CD8-positive, alpha-beta memory T cell (primary cell): ENCODE data around the gene PPFIBP2. TPM values are rescaled to one million over a fixed set of nuclear protein-coding genes. Genes with fewer than 3 reads are reported as not detected.

Source experiments
- CTCF ChIA-PET: fragments of 350-600 bp; sonication (Branson Sonifier 250); formaldehyde crosslinking; loops from one replicate; lab custom pipeline; 2021; ENCODE audit warnings: antibody characterized with exemption; lab: Charles Lee
- POLR2A ChIA-PET: fragments of 350-600 bp; sonication (Branson Sonifier 250); formaldehyde crosslinking; loops from one replicate; lab custom pipeline; 2021; ENCODE audit warnings: antibody characterized with exemption; lab: Charles Lee
- DNase-seq, 5 donors: peaks; one replicate each; pipeline versions ENCODE4 v3.0.0 to v3.0.0-alpha.2; 2020 to 2022; ENCODE audit warnings: mixed read lengths in 1 of 5
- H3K27ac ChIP-seq: one replicate; pipeline ENCODE4 v1.7.0; 2013; ENCODE audit warnings: low read depth, mild to moderate bottlenecking, low read length, moderate library complexity
- H3K27me3 ChIP-seq: 2 replicates; pipeline ENCODE4 v1.7.0; 2013; ENCODE audit warnings: low read length, mild to moderate bottlenecking; ENCODE audit not compliant: insufficient read depth, poor library complexity, severe bottlenecking
- H3K36me3 ChIP-seq: 2 replicates; pipeline ENCODE4 v1.7.0; 2013; ENCODE audit warnings: mild to moderate bottlenecking, low read length, moderate library complexity; ENCODE audit not compliant: insufficient read depth
- H3K4me1 ChIP-seq: 2 replicates; pipeline ENCODE4 v1.7.0; 2013; ENCODE audit warnings: mild to moderate bottlenecking, low read length, moderate library complexity; ENCODE audit not compliant: insufficient read depth
- H3K4me3 ChIP-seq: 2 replicates; pipeline ENCODE4 v1.7.0; 2013; ENCODE audit warnings: mild to moderate bottlenecking, low read length
- H3K9me3 ChIP-seq: 2 replicates; pipeline ENCODE4 v1.7.0; 2013; ENCODE audit warnings: mild to moderate bottlenecking, low read length
- H3K27ac Mint-ChIP-seq, 8 donors: one replicate each; pipeline ENCODE4 v1.8.0; 2020 to 2021; ENCODE audit warnings: mixed read lengths in 8 of 8, mild to moderate bottlenecking in 6 of 8, inconsistent platforms in 3 of 8, moderate library complexity in 3 of 8
- H3K27me3 Mint-ChIP-seq, 2 donors: one replicate each; pipeline ENCODE4 v1.8.0; 2020 to 2021; ENCODE audit warnings: mixed read lengths in 2 of 2, mild to moderate bottlenecking in 1 of 2, moderate library complexity in 1 of 2
- H3K36me3 Mint-ChIP-seq, 3 donors: one replicate each; pipeline ENCODE4 v1.8.0; 2020 to 2021; ENCODE audit warnings: mixed read lengths in 3 of 3, inconsistent platforms in 1 of 3, mild to moderate bottlenecking in 1 of 3
- H3K4me1 Mint-ChIP-seq, 3 donors: one replicate each; pipeline ENCODE4 v1.8.0; 2020 to 2021; ENCODE audit warnings: mixed read lengths in 3 of 3, inconsistent platforms in 1 of 3, mild to moderate bottlenecking in 1 of 3
- H3K4me3 Mint-ChIP-seq, 7 donors: one replicate each; pipeline ENCODE4 v1.8.0; 2020 to 2021; ENCODE audit warnings: mixed read lengths in 7 of 7, mild to moderate bottlenecking in 6 of 7, moderate library complexity in 4 of 7, inconsistent platforms in 2 of 7
- H3K9me3 Mint-ChIP-seq, 5 donors: one replicate each; pipeline ENCODE4 v1.8.0; 2020 to 2022; ENCODE audit warnings: mixed read lengths in 5 of 5, mild to moderate bottlenecking in 3 of 5, moderate library complexity in 2 of 5, inconsistent platforms in 1 of 5
- polyA plus RNA-seq: library from polyadenylated mRNA; unstranded; fragments of 300-500 nt; fragmentation: Illumina TruSeq; gene quantifications from one replicate; pipeline ENCODE4 v1.2.3, GENCODE V29; 2021
- total RNA-seq, 2 experiments: library from RNA; stranded (reverse); gene quantifications; one replicate each; pipeline ENCODE4 v1.2.3, GENCODE V29; 2021

Gene PPFIBP2
- total and polyA plus RNA-seq, 3 experiments from 2014 or later: 3.9 to 6.8 (median 4.4) TPM

GRCh38 chr11:7501894-7502293 is 11.9 kb upstream of the PPFIBP2 start:
- Histone ChIP-seq H3K4me1 (no peaks in the 10 kb centered on the region), H3K27ac (no peak overlapping the region), H3K4me3 (no peak overlapping the region), H3K27me3 (no peaks in the 10 kb centered on the region), H3K36me3 (no peaks in the 10 kb centered on the region), H3K9me3 (no peaks in the 10 kb centered on the region)
- Mint-ChIP-seq H3K4me3 (no peak overlapping the region), H3K9me3 (no peaks in the 10 kb centered on the region), H3K27me3 (peaks cover 1 to 4% of the 10 kb centered on the region in 2 donors), H3K27ac (no peak overlapping the region), H3K36me3 (no peaks in the 10 kb centered on the region), H3K4me1 (no peaks in the 10 kb centered on the region)
- ChIA-PET POLR2A (no interaction called here), CTCF (interaction anchor here (0.6 to 1.4 kb wide), 2 partner anchors 12 to 163 kb away, joined by 3 to 4 read pairs; partner anchors contain the start of gene PPFIBP2)
- DNase-seq: no peak

GRCh38 chr11:7506243-7506642 is 7.6 kb upstream of the PPFIBP2 start:
- Histone ChIP-seq H3K9me3 (no peaks in the 10 kb centered on the region), H3K4me1 (no peaks in the 10 kb centered on the region), H3K4me3 (no peak overlapping the region), H3K27me3 (no peaks in the 10 kb centered on the region), H3K27ac (no peak overlapping the region), H3K36me3 (no peaks in the 10 kb centered on the region)
- Mint-ChIP-seq H3K27ac (no peak overlapping the region), H3K27me3 (peaks cover 1 to 5% of the 10 kb centered on the region in 2 donors), H3K36me3 (no peaks in the 10 kb centered on the region), H3K4me3 (no peak overlapping the region), H3K9me3 (no peaks in the 10 kb centered on the region), H3K4me1 (no peaks in the 10 kb centered on the region)
- ChIA-PET POLR2A (no interaction called here), CTCF (no interaction called here)
- no peak for DNase-seq

- Mint-ChIP-seq H3K27me3 (peaks cover 1 to 5% of the 10 kb centered on the region in 2 donors), H3K4me3 (no peak overlapping the region), H3K4me1 (peaks cover 4 to 8% (median 5%) of the 10 kb centered on the region in 3 donors), H3K27ac (no peak overlapping the region), H3K9me3 (no peaks in the 10 kb centered on the region), H3K36me3 (peaks cover 0 to under 1% (median 0%) of the 10 kb centered on the region in 3 donors)
- H3K27ac ChIP-seq: no peak overlapping the region
- no peaks in the 10 kb centered on the region for H3K9me3 ChIP-seq
- H3K36me3 ChIP-seq: no peaks in the 10 kb centered on the region
- POLR2A ChIA-PET: no interaction called here
- CTCF ChIA-PET: interaction anchor here (0.6 to 1.7 kb wide), 2 partner anchors 13 to 186 kb away, joined by 3 to 4 read pairs; no protein-coding TSS in a partner anchor
- DNase-seq: no peak
- H3K4me1 ChIP-seq: peaks cover 13% of the 10 kb centered on the region
- H3K27me3 ChIP-seq: no peaks in the 10 kb centered on the region
- H3K4me3 ChIP-seq: no peak overlapping the region
Observed at GRCh38 chr11:7508087-7508486, 5.7 kb upstream of the PPFIBP2 start.

GRCh38 chr11:7509966-7510365 is 3.8 kb upstream of the PPFIBP2 start:
- Mint-ChIP-seq H3K4me1 (peaks cover 12 to 16% (median 13%) of the 10 kb centered on the region in 3 donors), H3K27ac (no peak overlapping the region), H3K27me3 (peaks cover 4 to 5% of the 10 kb centered on the region in 2 donors), H3K4me3 (peak overlapping the region in 1 of 7 donors; percentile 61), H3K9me3 (no peaks in the 10 kb centered on the region), H3K36me3 (peaks cover 0 to 3% (median 0%) of the 10 kb centered on the region in 3 donors)
- ChIA-PET CTCF (interaction anchor here (1.4 to 5.0 kb wide), 2 partner anchors 61 to 156 kb away, joined by 4 to 35 read pairs; no protein-coding TSS in a partner anchor), POLR2A (no interaction called here)
- Histone ChIP-seq H3K27ac (no peak overlapping the region), H3K4me3 (no peak overlapping the region), H3K9me3 (no peaks in the 10 kb centered on the region), H3K36me3 (no peaks in the 10 kb centered on the region), H3K4me1 (peaks cover 13% of the 10 kb centered on the region), H3K27me3 (no peaks in the 10 kb centered on the region)
- no peak for DNase-seq

- H3K9me3 Mint-ChIP-seq: no peaks in the 10 kb centered on the region
- no peaks in the 10 kb centered on the region for H3K36me3 ChIP-seq
- DNase-seq: no peak
- no peak overlapping the region for H3K27ac Mint-ChIP-seq
- POLR2A ChIA-PET: no interaction called here
- H3K4me3 Mint-ChIP-seq: peak overlapping the region in 2 of 7 donors; percentile 31 to 68
- H3K27me3 ChIP-seq: no peaks in the 10 kb centered on the region
- H3K27me3 Mint-ChIP-seq: peaks cover 3 to 5% of the 10 kb centered on the region in 2 donors
- H3K4me1 ChIP-seq: peaks cover 24% of the 10 kb centered on the region
- peaks cover 0 to 3% (median 0%) of the 10 kb centered on the region in 3 donors for H3K36me3 Mint-ChIP-seq
- H3K27ac ChIP-seq: no peak overlapping the region
- CTCF ChIA-PET: interaction anchor here (1.4 to 5.0 kb wide), 6 partner anchors 11 to 187 kb away, joined by 4 to 35 read pairs (median 6); no protein-coding TSS in a partner anchor
- peaks cover 24 to 31% (median 24%) of the 10 kb centered on the region in 3 donors for H3K4me1 Mint-ChIP-seq
- no peak overlapping the region for H3K4me3 ChIP-seq
- no peaks in the 10 kb centered on the region for H3K9me3 ChIP-seq
Observed at GRCh38 chr11:7511401-7511800, 2.4 kb upstream of the PPFIBP2 start.

GRCh38 chr11:7512525-7513233 is 1.1 kb upstream of the PPFIBP2 start:
- H3K4me1 Mint-ChIP-seq: peaks cover 29 to 41% (median 30%) of the 10 kb centered on the region in 3 donors
- Histone ChIP-seq H3K36me3 (no peaks in the 10 kb centered on the region), H3K27me3 (no peaks in the 10 kb centered on the region), H3K4me1 (peaks cover 24% of the 10 kb centered on the region), H3K27ac (no peak overlapping the region), H3K9me3 (no peaks in the 10 kb centered on the region), H3K4me3 (peak overlapping the region; percentile 97)
- peak overlapping the region; percentile 94 to 99 (median 95) for H3K4me3 Mint-ChIP-seq
- peak in 1 of 5 donors; percentile 56 for DNase-seq
- H3K27ac Mint-ChIP-seq: peak overlapping the region; percentile 87 to 100 (median 95)
- POLR2A ChIA-PET: no interaction called here
- CTCF ChIA-PET: interaction anchor here (0.7 to 5.0 kb wide), 26 partner anchors 8 to 477 kb away, joined by 3 to 35 read pairs (median 4); partner anchors contain the start of gene EIF3F
- H3K27me3 Mint-ChIP-seq: peaks cover 0 to 3% of the 10 kb centered on the region in 2 donors
- H3K36me3 Mint-ChIP-seq: peaks cover 0 to 3% (median 0%) of the 10 kb centered on the region in 3 donors
- no peaks in the 10 kb centered on the region for H3K9me3 Mint-ChIP-seq

GRCh38 chr11:7514099-7514591 is 346 bp downstream of the PPFIBP2 start:
- peak in 1 of 5 donors; percentile 6 for DNase-seq
- no peaks in the 10 kb centered on the region for H3K27me3 ChIP-seq
- Mint-ChIP-seq H3K9me3 (no peaks in the 10 kb centered on the region), H3K27ac (peak overlapping the region in 4 of 8 donors; percentile 19 to 64 (median 40)), H3K4me3 (peak overlapping the region; percentile 76 to 99 (median 95)), H3K4me1 (peaks cover 35 to 50% (median 36%) of the 10 kb centered on the region in 3 donors), H3K27me3 (peaks cover 0 to 3% of the 10 kb centered on the region in 2 donors), H3K36me3 (peaks cover 0 to 3% (median 2%) of the 10 kb centered on the region in 3 donors)
- POLR2A ChIA-PET: no interaction called here
- no peaks in the 10 kb centered on the region for H3K36me3 ChIP-seq
- peaks cover 24% of the 10 kb centered on the region for H3K4me1 ChIP-seq
- H3K9me3 ChIP-seq: no peaks in the 10 kb centered on the region
- peak overlapping the region; percentile 97 for H3K4me3 ChIP-seq
- H3K27ac ChIP-seq: no peak overlapping the region
- CTCF ChIA-PET: interaction anchor here (0.5 to 5.0 kb wide), 14 partner anchors 10 to 181 kb away, joined by 3 to 35 read pairs (median 6); no protein-coding TSS in a partner anchor
